Neural progenitor cell (in vitro differentiated cells): ENCODE data around the gene HHAT. TPM values are rescaled to one million over a fixed set of nuclear protein-coding genes. Genes with fewer than 3 reads are reported as not detected.

Source experiments
- DNase-seq: peaks from one replicate; pipeline ENCODE4 v3.0.0-alpha.2; 2016; ENCODE audit warnings: low spot score
- H2AFZ ChIP-seq: fragments of 200-600 bp; sonication (generic); replicated peaks from 2 replicates; pipeline ENCODE4 v1.6.1; 2016; ENCODE audit warnings: antibody characterized with exemption
- H3F3A ChIP-seq: fragments of 200-600 bp; sonication (generic); 2 replicates; pipeline ENCODE4 v1.6.1; 2016; ENCODE audit warnings: antibody characterized with exemption, low read depth
- H3K27ac ChIP-seq: fragments of 200-600 bp; sonication (generic); 2 replicates; pipeline ENCODE4 v1.5.1; 2016; ENCODE audit warnings: mild to moderate bottlenecking
- H3K27me3 ChIP-seq: fragments of 200-600 bp; sonication (generic); 2 replicates; pipeline ENCODE4 v1.6.1; 2016; ENCODE audit warnings: mild to moderate bottlenecking, moderate library complexity
- H3K36me3 ChIP-seq: fragments of 200-600 bp; sonication (generic); 2 replicates; pipeline ENCODE4 v1.5.1; 2016
- H3K4me1 ChIP-seq: fragments of 200-600 bp; sonication (generic); 2 replicates; pipeline ENCODE4 v1.6.1; 2016; ENCODE audit warnings: mixed run types
- H3K4me2 ChIP-seq: fragments of 200-600 bp; sonication (generic); 2 replicates; pipeline ENCODE4 v1.6.1; 2016
- H3K4me3 ChIP-seq: fragments of 200-600 bp; sonication (generic); 2 replicates; pipeline ENCODE4 v1.5.1; 2016
- H3K79me2 ChIP-seq: fragments of 200-600 bp; sonication (generic); 2 replicates; pipeline ENCODE4 v1.6.1; 2016; ENCODE audit warnings: low read depth
- H3K9ac ChIP-seq: fragments of 200-600 bp; sonication (generic); 2 replicates; pipeline ENCODE4 v1.6.1; 2016
- H3K9me3 ChIP-seq: fragments of 200-600 bp; sonication (generic); 2 replicates; pipeline ENCODE4 v1.5.1; 2016; ENCODE audit warnings: low read depth
- H4K20me1 ChIP-seq: fragments of 200-600 bp; sonication (generic); 2 replicates; pipeline ENCODE4 v1.6.1; 2016; ENCODE audit warnings: low read depth
- H3K27ac Mint-ChIP-seq: 3 replicates; pipeline ENCODE4 v1.8.0; 2021; ENCODE audit warnings: mixed read lengths
- H3K27me3 Mint-ChIP-seq: 2 replicates; pipeline ENCODE4 v1.8.0; 2022; ENCODE audit warnings: low read depth, mild to moderate bottlenecking, inconsistent platforms, moderate library complexity, mixed read lengths; ENCODE audit not compliant: insufficient read depth
- H3K36me3 Mint-ChIP-seq: 3 replicates; pipeline ENCODE4 v1.8.0; 2021; ENCODE audit warnings: mixed read lengths
- H3K4me1 Mint-ChIP-seq: 3 replicates; pipeline ENCODE4 v1.8.0; 2021; ENCODE audit warnings: mixed read lengths
- H3K4me3 Mint-ChIP-seq: 3 replicates; pipeline ENCODE4 v1.8.0; 2021; ENCODE audit warnings: mild to moderate bottlenecking, moderate library complexity, mixed read lengths
- H3K9me3 Mint-ChIP-seq: 3 replicates; pipeline ENCODE4 v1.8.0; 2020; ENCODE audit warnings: mixed read lengths
- CTCF ChIP-seq: fragments of 200-600 bp; sonication (generic); IDR thresholded peaks from 2 replicates; pipeline ENCODE4 v1.5.1; 2017; ENCODE audit warnings: antibody characterized with exemption, mild to moderate bottlenecking
- EZH2 ChIP-seq: fragments of 200-600 bp; sonication (generic); IDR thresholded peaks from 2 replicates; pipeline ENCODE4 v1.6.1; 2017; ENCODE audit warnings: antibody characterized with exemption, mild to moderate bottlenecking, moderate library complexity
- EZH2phosphoT487 ChIP-seq: fragments of 200-600 bp; sonication (generic); IDR thresholded peaks from 2 replicates; pipeline ENCODE4 v1.6.1; 2017; ENCODE audit warnings: antibody characterized with exemption
- total RNA-seq: library from RNA; depleted of rRNA; stranded (reverse); fragments of >200 nt; gene quantifications from 2 replicates; pipeline ENCODE4 v1.2.3, GENCODE V29; 2015; ENCODE audit warnings: low replicate concordance

Gene HHAT
- total RNA-seq, 1 donor from 2014 or later: 10.3 TPM

- Histone ChIP-seq H3K27ac (no peak overlapping the region), H3K4me2 (no peak overlapping the region), H3K79me2 (no peaks in the 10 kb centered on the region), H3K9ac (no peak overlapping the region), H3K27me3 (no peaks in the 10 kb centered on the region), H2AFZ (no peak overlapping the region), H3K4me3 (no peak overlapping the region), H3K4me1 (peaks cover 26% of the 10 kb centered on the region), H4K20me1 (no peaks in the 10 kb centered on the region), H3K9me3 (no peaks in the 10 kb centered on the region), H3K36me3 (no peaks in the 10 kb centered on the region), H3F3A (peaks cover 34% of the 10 kb centered on the region)
- H3K27me3 Mint-ChIP-seq: peaks cover 6% of the 10 kb centered on the region
- H3K36me3 Mint-ChIP-seq: no peaks in the 10 kb centered on the region
- H3K4me1 Mint-ChIP-seq: peaks cover 29% of the 10 kb centered on the region
- no peaks in the 10 kb centered on the region for H3K9me3 Mint-ChIP-seq
- H3K27ac Mint-ChIP-seq: no peak overlapping the region
- no peak for TF ChIP-seq CTCF
- no peak for TF ChIP-seq EZH2
- TF ChIP-seq EZH2phosphoT487: no peak
- H3K4me3 Mint-ChIP-seq: no peak overlapping the region
- DNase-seq: no peak
These were observed 43.8 kb downstream of the HHAT start for GRCh38 chr1:210372491-210372890.

- no peaks in the 10 kb centered on the region for H4K20me1 ChIP-seq
- H3K27me3 ChIP-seq: no peaks in the 10 kb centered on the region
- H3K27ac ChIP-seq: peak overlapping the region; percentile 94
- H3K79me2 ChIP-seq: no peaks in the 10 kb centered on the region
- Mint-ChIP-seq H3K4me1 (peaks cover 35% of the 10 kb centered on the region), H3K9me3 (no peaks in the 10 kb centered on the region), H3K36me3 (no peaks in the 10 kb centered on the region), H3K27ac (no peak overlapping the region), H3K4me3 (no peak overlapping the region), H3K27me3 (peaks cover 6% of the 10 kb centered on the region)
- peaks cover 27% of the 10 kb centered on the region for H3K4me1 ChIP-seq
- H3K36me3 ChIP-seq: no peaks in the 10 kb centered on the region
- H3K4me3 ChIP-seq: no peak overlapping the region
- no peak overlapping the region for H3K4me2 ChIP-seq
- no peak overlapping the region for H3K9ac ChIP-seq
- peaks cover 34% of the 10 kb centered on the region for H3F3A ChIP-seq
- DNase-seq: no peak
- H2AFZ ChIP-seq: no peak overlapping the region
- TF ChIP-seq CTCF (no peak), EZH2phosphoT487 (no peak), EZH2 (no peak)
- no peaks in the 10 kb centered on the region for H3K9me3 ChIP-seq
These were observed 44.4 kb downstream of the HHAT start for GRCh38 chr1:210372931-210373627.

- Histone ChIP-seq H3K27me3 (no peaks in the 10 kb centered on the region), H3K4me2 (no peak overlapping the region), H3K27ac (peak overlapping the region; percentile 94), H2AFZ (no peak overlapping the region), H4K20me1 (no peaks in the 10 kb centered on the region), H3K79me2 (no peaks in the 10 kb centered on the region), H3K36me3 (no peaks in the 10 kb centered on the region), H3K9me3 (no peaks in the 10 kb centered on the region), H3F3A (peaks cover 34% of the 10 kb centered on the region), H3K9ac (no peak overlapping the region), H3K4me1 (peaks cover 29% of the 10 kb centered on the region), H3K4me3 (no peak overlapping the region)
- H3K36me3 Mint-ChIP-seq: no peaks in the 10 kb centered on the region
- H3K4me1 Mint-ChIP-seq: peaks cover 37% of the 10 kb centered on the region
- H3K9me3 Mint-ChIP-seq: no peaks in the 10 kb centered on the region
- H3K4me3 Mint-ChIP-seq: no peak overlapping the region
- TF ChIP-seq EZH2 (no peak), CTCF (no peak), EZH2phosphoT487 (no peak)
- no peak overlapping the region for H3K27ac Mint-ChIP-seq
- DNase-seq: no peak
- peaks cover 3% of the 10 kb centered on the region for H3K27me3 Mint-ChIP-seq
These were observed 44.9 kb downstream of the HHAT start for GRCh38 chr1:210373628-210373877.
